HTR-8/SVneo (cell line): ENCODE results near the gene UNKL.

Source experiments
- DNase-seq: peaks from one replicate; pipeline ENCODE4 v3.0.0; 2011; ENCODE audit warnings: low spot score, mixed read lengths; ENCODE audit not compliant: insufficient read length
- FAIRE-seq: peaks from 2 replicates; lab custom pipeline; 2011; peaks lifted over from hg19 to GRCh38; lab: Jason Lieb, UNC

The UNKL gene

GRCh38 chr16:1408171-1408837 is 6.2 kb downstream of the UNKL start:
- DNase-seq (peak; percentile 90), FAIRE-seq (peak; percentile 96)

DNA sequence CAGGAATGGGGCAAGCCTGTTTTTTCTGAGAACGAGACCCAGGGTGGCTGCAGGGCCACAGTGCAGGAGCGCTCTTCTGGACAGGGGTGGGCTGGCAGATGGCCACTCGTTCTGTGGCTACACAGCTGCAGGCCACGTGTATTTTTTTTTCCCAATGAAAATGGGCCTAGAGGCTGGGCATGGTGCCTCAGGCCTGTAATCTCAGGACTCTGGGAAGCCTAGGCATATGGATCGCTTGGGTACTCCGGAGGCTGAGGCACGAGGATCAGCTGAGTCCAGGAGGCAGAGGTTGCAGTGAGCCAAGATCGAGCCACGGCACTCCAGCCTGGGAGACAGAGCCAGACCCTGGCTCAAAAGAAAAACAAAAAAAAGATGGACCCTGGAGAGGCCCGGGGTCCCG is 6.8 kb downstream of the UNKL start:
- FAIRE-seq (no peak), DNase-seq (no peak)

DNA sequence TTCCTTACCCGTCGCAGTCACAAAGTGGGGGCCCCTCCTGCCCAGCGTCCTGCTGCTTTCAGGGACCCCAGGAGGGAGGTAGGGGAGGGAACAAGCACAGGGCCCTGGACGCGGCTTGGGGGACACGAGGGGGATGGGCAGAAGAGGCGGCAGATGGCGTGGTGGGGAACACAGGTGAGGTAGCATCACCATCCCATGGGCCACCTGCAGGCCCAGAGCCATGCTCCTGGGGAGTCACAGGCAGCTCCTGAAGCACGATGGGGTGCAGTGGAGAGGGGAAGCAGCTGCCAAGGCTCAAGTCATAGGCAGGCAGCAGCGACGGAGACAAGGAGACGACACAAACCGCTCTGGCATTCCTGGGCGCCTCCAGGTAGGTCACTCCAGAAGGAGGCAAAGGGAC is 10.8 kb downstream of the UNKL start:
- no peak for FAIRE-seq
- no peak for DNase-seq

- DNase-seq = no peak
- no peak for FAIRE-seq
Measured at GRCh38 chr16:1403036-1403435, 11.5 kb downstream of the UNKL start.

DNA sequence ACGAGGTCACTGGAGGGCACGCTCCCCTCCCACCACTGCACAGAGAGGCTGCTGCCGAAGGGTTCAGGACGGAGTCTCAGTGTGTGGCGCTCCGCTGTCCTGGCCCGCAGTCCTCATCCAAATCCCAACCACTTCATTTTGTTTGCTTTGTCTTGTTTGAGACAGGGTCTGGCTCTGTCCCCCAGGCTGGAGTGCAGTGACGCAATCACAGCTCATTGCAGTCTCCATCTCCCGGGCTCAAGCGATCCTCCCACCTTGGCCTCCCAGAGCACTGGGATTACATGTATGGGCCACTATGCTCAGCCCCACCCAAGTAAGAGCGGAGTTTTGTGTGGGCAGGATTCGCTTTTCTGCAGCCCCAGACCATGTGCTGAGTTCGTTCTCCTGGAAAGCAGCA is 12.7 kb downstream of the UNKL start:
- no peak for DNase-seq
- FAIRE-seq = no peak

- DNase-seq (no peak), FAIRE-seq (no peak)
Measured at GRCh38 chr16:1401061-1401757, 13.3 kb downstream of the UNKL start.

DNA sequence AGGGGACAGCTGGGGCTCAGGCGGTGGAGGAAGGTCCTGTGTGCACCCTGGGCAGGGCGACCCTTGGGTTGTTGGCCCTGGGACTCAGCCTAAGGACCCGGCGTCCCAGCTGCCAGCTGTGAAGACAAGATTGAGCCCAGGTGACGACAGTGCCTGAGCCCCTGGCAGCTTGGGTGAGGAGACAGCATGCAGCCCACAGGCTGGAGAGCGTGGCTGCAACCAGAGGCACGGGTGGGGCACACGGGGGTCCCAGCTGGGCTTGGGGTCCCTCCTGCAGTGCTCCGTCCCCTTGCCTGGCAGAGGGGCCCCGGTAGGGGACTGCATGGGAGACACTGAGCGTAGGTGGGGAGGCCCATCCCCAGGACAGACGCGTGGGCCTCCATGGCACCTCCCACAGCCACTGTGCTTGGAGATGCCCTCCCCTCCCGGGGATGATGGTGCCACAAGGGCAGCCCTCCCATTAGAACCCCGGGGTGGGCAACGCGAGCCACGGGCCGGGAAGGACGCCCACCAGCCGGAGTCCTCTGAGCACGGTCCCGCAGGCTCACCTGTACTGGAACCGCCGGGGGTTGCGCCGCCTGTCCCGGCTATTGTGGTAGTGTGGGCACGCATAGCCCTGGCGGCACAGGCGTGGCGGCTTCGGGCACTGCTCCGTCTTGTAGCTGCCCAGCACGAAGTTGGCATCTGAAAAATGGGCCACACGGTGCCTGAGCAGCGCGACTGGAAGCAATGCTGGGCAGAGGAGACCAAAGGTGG is 15.5 kb downstream of the UNKL start:
- DNase-seq (no peak), FAIRE-seq (no peak)

DNA sequence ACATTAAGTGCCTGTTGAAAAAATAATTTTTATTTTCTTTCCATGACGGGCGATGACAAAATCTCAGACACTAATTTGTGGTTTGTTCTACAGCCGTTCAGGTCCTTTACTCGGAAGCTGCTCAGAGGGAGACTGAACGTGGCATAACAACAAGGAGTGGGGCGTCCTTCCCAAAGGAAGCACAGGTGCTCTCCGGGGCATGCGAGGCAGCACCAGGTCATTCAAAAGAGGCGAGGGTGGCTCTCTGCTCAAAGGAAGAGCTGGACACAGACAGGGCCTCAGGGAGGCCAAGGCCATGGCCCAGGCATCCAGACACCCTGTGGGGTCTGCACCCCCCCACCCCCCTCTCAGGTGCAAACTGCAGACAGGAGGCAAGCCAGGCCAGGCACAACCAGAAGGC is 16.2 kb downstream of the UNKL start:
- DNase-seq (no peak), FAIRE-seq (no peak)

GRCh38 chr16:1397779-1398178 is 16.7 kb downstream of the UNKL start:
- DNase-seq = no peak
- no peak for FAIRE-seq

- no peak for FAIRE-seq
- DNase-seq = no peak
Measured at GRCh38 chr16:1395444-1396031, 19.0 kb downstream of the UNKL start.

GRCh38 chr16:1394367-1394951 is 20.0 kb downstream of the UNKL start:
- DNase-seq = no peak
- no peak for FAIRE-seq

DNA sequence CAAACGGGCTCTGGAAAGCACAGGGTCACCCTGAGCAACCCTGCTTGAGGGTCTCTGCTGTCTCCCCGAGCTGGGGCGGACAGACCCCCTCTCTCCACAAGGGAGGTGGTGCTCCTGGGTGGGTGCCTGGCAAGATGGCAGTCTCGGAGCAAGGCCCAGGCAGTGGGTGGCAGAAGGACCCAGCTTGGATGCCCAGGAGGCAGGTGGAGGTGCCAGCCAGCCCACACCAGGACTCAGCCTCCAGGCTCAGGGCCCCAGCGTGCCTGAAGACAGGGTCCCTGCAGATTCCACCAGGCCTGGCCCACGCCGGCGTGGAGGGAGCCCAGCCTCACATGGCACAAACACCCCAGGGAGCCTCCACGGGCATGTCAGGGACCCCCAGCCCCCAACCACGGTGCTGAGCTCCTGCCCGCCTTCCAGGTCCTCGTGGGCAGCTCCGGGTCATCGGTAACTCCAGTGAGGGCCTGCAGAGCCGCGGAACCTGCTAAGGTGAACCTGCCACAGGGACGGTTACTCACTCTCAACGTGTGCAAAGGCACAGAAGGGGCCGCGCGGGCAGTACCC is 20.8 kb downstream of the UNKL start:
- no peak for FAIRE-seq
- DNase-seq = no peak

GRCh38 chr16:1392826-1393225 is 21.7 kb downstream of the UNKL start:
- FAIRE-seq = no peak

DNA sequence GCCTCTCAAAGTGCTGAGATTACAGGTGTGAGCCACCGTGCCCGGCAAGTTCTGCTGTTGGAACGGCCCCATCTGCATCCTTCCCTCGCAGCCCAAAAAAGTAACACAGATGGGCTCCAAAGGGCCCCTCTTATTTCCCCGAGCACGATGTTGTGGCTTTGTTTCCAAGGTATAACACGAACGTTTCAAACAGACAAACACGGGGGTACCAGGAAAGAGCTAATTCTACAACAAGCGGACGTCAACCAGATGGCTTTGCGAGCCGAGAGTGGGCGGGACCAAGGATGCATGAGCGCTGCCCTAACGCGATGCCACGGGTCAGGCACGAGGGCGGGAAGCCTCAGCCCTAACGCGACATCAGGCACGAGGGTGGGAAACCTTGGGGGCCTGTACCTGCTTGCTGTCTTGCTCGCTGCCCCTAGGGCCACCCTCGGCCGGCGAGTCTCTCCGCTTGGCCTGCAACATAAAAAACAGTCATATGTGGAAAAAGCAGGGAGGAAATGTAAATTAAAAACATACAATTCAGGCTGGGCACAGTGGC is 24.2 kb downstream of the UNKL start:
- DNase-seq (no peak), FAIRE-seq (no peak)

More at GRCh38 chr16:1392826-1393225, 21.7 kb downstream of the UNKL start:
- DNase-seq = no peak

- DNase-seq = no peak
- no peak for FAIRE-seq
Measured at GRCh38 chr16:1389762-1390161, 24.7 kb downstream of the UNKL start.

DNA sequence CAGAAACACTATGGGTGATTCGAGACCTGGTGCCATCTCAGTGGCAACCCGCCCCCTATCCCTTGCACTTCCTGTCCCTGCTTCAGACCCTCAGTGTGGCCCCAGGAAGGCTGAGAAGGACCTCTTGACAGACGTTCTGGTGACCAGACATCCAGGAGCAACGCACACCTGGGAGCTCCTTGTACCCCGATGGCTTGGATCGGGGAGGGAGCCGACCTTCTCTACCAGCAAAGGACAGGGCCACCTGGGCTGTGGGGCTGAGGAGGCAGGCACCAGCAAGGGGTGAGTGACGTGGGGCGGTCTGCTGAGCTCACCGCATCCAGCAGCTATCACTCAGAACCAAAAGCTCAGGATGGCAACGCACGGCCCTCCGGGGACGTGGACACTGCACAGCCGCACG is 27.2 kb downstream of the UNKL start:
- DNase-seq = no peak
- FAIRE-seq = no peak

- FAIRE-seq = no peak
- DNase-seq = no peak
Measured at GRCh38 chr16:1385232-1385631, 29.3 kb downstream of the UNKL start.

DNA sequence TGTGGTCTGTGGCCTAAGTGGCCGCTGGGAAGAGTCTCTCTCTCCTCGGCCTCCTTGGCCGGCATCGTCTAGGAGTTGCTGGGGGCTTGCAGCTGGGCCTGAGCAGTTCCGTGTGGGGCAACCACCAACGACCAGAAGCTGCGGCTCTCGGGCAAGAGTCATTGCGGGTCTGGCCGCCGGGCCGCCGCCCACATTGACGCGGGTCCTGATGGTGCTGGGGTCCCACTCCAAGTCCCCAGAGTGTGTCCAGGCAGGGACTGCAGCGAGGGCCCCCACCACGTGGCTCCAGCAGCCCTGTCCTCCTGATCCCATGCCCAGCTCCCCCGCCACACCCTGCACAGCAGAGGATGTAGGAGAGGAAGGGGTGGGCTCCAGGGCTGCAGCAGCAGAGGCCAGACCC is 30.9 kb downstream of the UNKL start:
- FAIRE-seq = no peak
- no peak for DNase-seq

DNA sequence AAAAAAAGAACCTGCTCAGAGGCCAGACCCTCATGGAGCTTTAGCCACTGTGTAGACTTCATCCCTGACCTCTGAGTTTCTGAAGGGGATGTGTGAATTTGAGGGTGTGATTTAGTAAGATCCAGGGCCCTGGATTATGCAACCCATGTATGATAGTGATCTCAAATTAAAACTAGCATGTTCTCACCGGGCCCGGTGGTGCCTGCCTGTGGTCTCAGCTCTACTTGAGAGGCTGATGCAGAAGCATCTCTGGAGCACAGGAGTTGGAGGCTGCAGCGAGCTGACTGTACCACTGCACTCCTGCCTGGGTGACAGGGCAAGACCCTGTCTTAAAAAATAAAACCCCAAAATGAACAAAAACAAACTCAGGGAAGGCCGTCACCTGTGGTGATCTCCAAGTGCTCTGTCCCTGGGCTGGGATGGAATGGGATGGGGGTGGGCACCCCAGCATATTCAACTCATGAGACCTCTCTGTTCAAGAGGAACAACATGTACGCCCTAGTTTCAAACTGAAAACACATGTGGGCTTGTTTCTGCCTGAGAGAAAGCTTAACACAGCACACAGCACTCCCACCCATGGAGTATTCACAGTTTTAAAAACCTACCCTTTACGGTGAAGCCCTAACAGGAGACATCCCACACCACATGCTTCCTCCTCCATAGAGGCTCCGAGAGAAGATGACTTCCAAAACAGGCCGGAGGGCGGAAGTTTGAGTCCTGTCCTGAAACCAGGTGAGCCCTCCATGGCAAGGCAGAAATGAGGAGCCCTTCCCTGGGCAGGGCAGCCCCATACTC is 32.7 kb downstream of the UNKL start:
- FAIRE-seq = no peak
- DNase-seq = no peak
